ENCODE measurements around the gene ZC3H12D. TPM values are rescaled to one million over a fixed set of nuclear protein-coding genes. Genes with fewer than 3 reads are reported as not detected.

The ZC3H12D gene
- total and polyA plus RNA-seq, 2 donors (not counting 3 experiments of a cell fraction or from before 2014, with no cell fraction given) = 0.06 TPM; not detected in 1

DNA sequence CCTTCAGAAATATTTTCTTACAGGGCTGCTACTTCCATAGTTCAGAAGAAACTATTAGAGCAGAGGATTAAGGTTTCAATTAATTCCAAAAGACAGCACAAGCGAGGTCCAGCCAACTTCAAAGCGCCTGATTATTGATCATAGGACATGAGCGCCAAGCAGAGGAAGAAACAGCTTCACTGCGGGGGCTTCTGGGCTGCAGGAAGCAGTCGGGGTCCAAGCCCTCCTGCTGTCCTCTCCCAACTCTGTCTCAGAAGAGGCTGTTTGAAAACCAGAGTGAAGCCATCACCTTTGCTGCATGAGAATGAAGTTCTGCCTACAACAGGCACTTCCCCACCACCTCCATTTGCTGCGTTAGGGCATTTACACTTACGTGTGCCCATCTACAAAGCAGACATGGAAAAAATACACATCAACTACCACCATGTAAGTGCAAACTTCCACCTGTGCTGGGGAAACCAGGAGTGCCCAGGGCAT lies 60.8 kb downstream of the ZC3H12D start:
- H3K9me1 ChIP-seq (replicated peaks; ENCODE audit: control insufficient read depth, extremely low read depth, insufficient read depth, low read length) = no peaks in the 10 kb centered on the region
- FAIRE-seq (no peak), DNase-seq (ENCODE audit: low read depth, low spot score) (no peak)
- H3K4me2 ChIP-seq (ENCODE audit: insufficient read depth, low read length) = no peak overlapping the region
- no peaks in the 10 kb centered on the region for H3K79me2 ChIP-seq (ENCODE audit: control insufficient read depth, insufficient read depth, low read length)
- no peaks in the 10 kb centered on the region for H3K36me3 ChIP-seq (ENCODE audit: control insufficient read depth in 2 of 2, extremely low read depth in 1 of 2, insufficient read depth in 2 of 2, low read length in 2 of 2)
- intact Hi-C loops (cut with micrococcal nuclease) = no loop called here
- dilution Hi-C loops (cut with MboI; ENCODE audit: extremely low pct_ligation_motif_present, low sequenced_read_pairs) = no loop called here
- CTCF ChIA-PET = interaction anchor here (1.3 to 2.4 kb wide), 5 partner anchors 8 to 396 kb away, joined by 4 to 9 read pairs (median 5); no protein-coding TSS in a partner anchor
- no peak overlapping the region for H3K27ac ChIP-seq (ENCODE audit: insufficient read depth, low read depth, low read length)
- no peak for TF ChIP-seq MYC (IDR thresholded peaks at IDR 0.05; ENCODE audit: low read depth, low read length)
- TF ChIP-seq JUN (IDR thresholded peaks at IDR 0.05; ENCODE audit: borderline replicate concordance, insufficient read depth, insufficient read length, low read depth) = no peak
- peak; percentile 31 for TF ChIP-seq EZH2 (IDR thresholded peaks at IDR 0.05; ENCODE audit: borderline replicate concordance, low read depth, low read length, severe bottlenecking)
- no peak overlapping the region for H3K9ac ChIP-seq (replicated peaks; ENCODE audit: extremely low read depth, insufficient read depth, low read length)
- BruUV-seq (replicated peaks) = no TSS peak
- POLR2A ChIA-PET = no interaction called here
- H3K4me1 ChIP-seq (ENCODE audit: control insufficient read depth, extremely low read depth, insufficient read depth, low read length) = no peaks in the 10 kb centered on the region
- no peaks in the 10 kb centered on the region for H3K9me3 ChIP-seq (replicated peaks; ENCODE audit: control insufficient read depth, insufficient read depth, low read length)
- no peak overlapping the region for H2AFZ ChIP-seq (ENCODE audit: low read depth, low read length)
- H3K27me3 ChIP-seq (ENCODE audit: control insufficient read depth in 2 of 2, insufficient read depth in 2 of 2, low read length in 2 of 2) = peaks cover 2 to 13% of the 10 kb centered on the region in 2 experiments
- H3K4me3 ChIP-seq (replicated peaks in 1 of 3; ENCODE audit: insufficient read depth in 1 of 3, low read depth in 1 of 3, low read length in 3 of 3) = no peak overlapping the region
- H4K20me1 ChIP-seq (replicated peaks; ENCODE audit: control insufficient read depth, extremely low read depth, insufficient read depth, low read length) = no peaks in the 10 kb centered on the region

DNA sequence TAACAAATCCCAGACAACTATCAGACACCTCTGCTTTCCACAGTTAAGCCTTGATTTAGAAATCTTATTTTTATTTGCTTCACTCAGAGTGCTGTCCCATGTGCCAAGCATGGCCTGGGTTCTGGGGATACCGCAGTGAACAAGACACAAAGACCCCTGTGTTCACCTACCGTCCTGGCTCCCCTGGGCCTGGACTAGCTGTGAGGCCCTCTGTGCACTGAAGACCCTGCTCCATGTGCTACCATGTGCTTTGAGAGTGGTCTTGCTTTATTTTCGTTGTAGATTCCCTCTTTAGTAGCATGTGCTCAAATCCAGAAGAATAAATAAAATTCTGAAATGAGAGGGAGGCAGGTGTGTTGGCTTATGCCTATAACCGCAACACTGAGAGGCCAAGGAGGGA lies 62.2 kb downstream of the ZC3H12D start:
- dilution Hi-C loops (cut with MboI; ENCODE audit: extremely low pct_ligation_motif_present, low sequenced_read_pairs) = no loop called here
- DNase-seq (ENCODE audit: low read depth, low spot score) (no peak), FAIRE-seq (no peak)
- H3K27ac ChIP-seq (ENCODE audit: insufficient read depth, low read depth, low read length) = no peak overlapping the region
- BruUV-seq (replicated peaks) = no TSS peak
- intact Hi-C loops (cut with micrococcal nuclease) = no loop called here
- no peaks in the 10 kb centered on the region for H3K9me3 ChIP-seq (replicated peaks; ENCODE audit: control insufficient read depth, insufficient read depth, low read length)
- TF ChIP-seq MYC (IDR thresholded peaks at IDR 0.05; ENCODE audit: low read depth, low read length) = no peak
- TF ChIP-seq JUN (IDR thresholded peaks at IDR 0.05; ENCODE audit: borderline replicate concordance, insufficient read depth, insufficient read length, low read depth) = no peak
- TF ChIP-seq POLR2AphosphoS5 (IDR thresholded peaks at IDR 0.05; ENCODE audit: insufficient read depth, low read depth, low read length) = no peak
- no peak for TF ChIP-seq FOS (IDR thresholded peaks at IDR 0.05; ENCODE audit: borderline replicate concordance, insufficient read depth, low read length)
- TF ChIP-seq, protein P1, sequence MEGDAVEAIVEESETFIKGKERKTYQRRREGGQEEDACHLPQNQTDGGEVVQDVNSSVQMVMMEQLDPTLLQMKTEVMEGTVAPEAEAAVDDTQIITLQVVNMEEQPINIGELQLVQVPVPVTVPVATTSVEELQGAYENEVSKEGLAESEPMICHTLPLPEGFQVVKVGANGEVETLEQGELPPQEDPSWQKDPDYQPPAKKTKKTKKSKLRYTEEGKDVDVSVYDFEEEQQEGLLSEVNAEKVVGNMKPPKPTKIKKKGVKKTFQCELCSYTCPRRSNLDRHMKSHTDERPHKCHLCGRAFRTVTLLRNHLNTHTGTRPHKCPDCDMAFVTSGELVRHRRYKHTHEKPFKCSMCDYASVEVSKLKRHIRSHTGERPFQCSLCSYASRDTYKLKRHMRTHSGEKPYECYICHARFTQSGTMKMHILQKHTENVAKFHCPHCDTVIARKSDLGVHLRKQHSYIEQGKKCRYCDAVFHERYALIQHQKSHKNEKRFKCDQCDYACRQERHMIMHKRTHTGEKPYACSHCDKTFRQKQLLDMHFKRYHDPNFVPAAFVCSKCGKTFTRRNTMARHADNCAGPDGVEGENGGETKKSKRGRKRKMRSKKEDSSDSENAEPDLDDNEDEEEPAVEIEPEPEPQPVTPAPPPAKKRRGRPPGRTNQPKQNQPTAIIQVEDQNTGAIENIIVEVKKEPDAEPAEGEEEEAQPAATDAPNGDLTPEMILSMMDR (IDR thresholded peaks at IDR 0.05; ENCODE audit: extremely low read depth in 1 of 2, insufficient read depth in 1 of 2, low read depth in 1 of 2, low read length in 2 of 2) = no peak
- TF ChIP-seq GATA2 (IDR thresholded peaks at IDR 0.05; ENCODE audit: insufficient read depth, insufficient read length, low read depth, low read length) = no peak
- no peak for TF ChIP-seq EZH2 (IDR thresholded peaks at IDR 0.05; ENCODE audit: borderline replicate concordance, low read depth, low read length, severe bottlenecking)
- TF ChIP-seq, protein P2, sequence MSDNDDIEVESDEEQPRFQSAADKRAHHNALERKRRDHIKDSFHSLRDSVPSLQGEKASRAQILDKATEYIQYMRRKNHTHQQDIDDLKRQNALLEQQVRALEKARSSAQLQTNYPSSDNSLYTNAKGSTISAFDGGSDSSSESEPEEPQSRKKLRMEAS (IDR thresholded peaks at IDR 0.05; ENCODE audit: insufficient read depth, insufficient read length) = no peak
- TF ChIP-seq POLR2A (IDR thresholded peaks at IDR 0.05; ENCODE audit: low read depth, low read length) = no peak
- no peak overlapping the region for H2AFZ ChIP-seq (ENCODE audit: low read depth, low read length)
- ChIA-PET CTCF (interaction anchor here (1.3 to 2.4 kb wide), 3 partner anchors 9 to 394 kb away, joined by 4 to 9 read pairs (median 9); no protein-coding TSS in a partner anchor), POLR2A (no interaction called here)
- no peaks in the 10 kb centered on the region for H3K9me1 ChIP-seq (replicated peaks; ENCODE audit: control insufficient read depth, extremely low read depth, insufficient read depth, low read length)
- no peak overlapping the region for H3K4me2 ChIP-seq (ENCODE audit: insufficient read depth, low read length)
- no peaks in the 10 kb centered on the region for H3K4me1 ChIP-seq (ENCODE audit: control insufficient read depth, extremely low read depth, insufficient read depth, low read length)
- no peaks in the 10 kb centered on the region for H4K20me1 ChIP-seq (replicated peaks; ENCODE audit: control insufficient read depth, extremely low read depth, insufficient read depth, low read length)
- no peaks in the 10 kb centered on the region for H3K36me3 ChIP-seq (ENCODE audit: control insufficient read depth in 2 of 2, extremely low read depth in 1 of 2, insufficient read depth in 2 of 2, low read length in 2 of 2)
- no peaks in the 10 kb centered on the region for H3K79me2 ChIP-seq (ENCODE audit: control insufficient read depth, insufficient read depth, low read length)
- peaks cover 2 to 13% of the 10 kb centered on the region in 2 experiments for H3K27me3 ChIP-seq (ENCODE audit: control insufficient read depth in 2 of 2, insufficient read depth in 2 of 2, low read length in 2 of 2)
- no peak overlapping the region for H3K9ac ChIP-seq (replicated peaks; ENCODE audit: extremely low read depth, insufficient read depth, low read length)
- no peak overlapping the region for H3K4me3 ChIP-seq (replicated peaks in 1 of 3; ENCODE audit: insufficient read depth in 1 of 3, low read depth in 1 of 3, low read length in 3 of 3)

Measured in endothelial cell of umbilical vein (primary cell).